Tibial nerve (tissue), 4 donors: Measurements from ENCODE around the gene ADSS1. TPM values are rescaled to one million over a fixed set of nuclear protein-coding genes. Genes with fewer than 3 reads are reported as not detected.
A peak's percentile ranks its signal among the peaks of the same experiment; 100 is the strongest.

Source experiments
- DNase-seq, 2 donors: peaks; one replicate each; pipeline ENCODE4 v3.0.0-alpha.2; 2019; ENCODE audit warnings: low spot score in 2 of 2
- H3K27ac ChIP-seq, 4 donors: fragments of 200-600 bp; sonication (generic) in 3 of 4; one replicate each; pipeline ENCODE4 v1.5.1; 2017 to 2019; ENCODE audit warnings: mild to moderate bottlenecking in 1 of 4
- H3K27me3 ChIP-seq, 2 donors: fragments of 200-600 bp; sonication (generic) in 1 of 2; one replicate each; pipeline versions ENCODE4 v1.5.1 to v1.6.0; 2017 to 2019
- H3K36me3 ChIP-seq, 3 donors: fragments of 200-600 bp; sonication (generic); one replicate each; pipeline ENCODE4 v1.5.1; 2018 to 2019
- H3K4me1 ChIP-seq, 4 donors: fragments of 200-600 bp; sonication (generic) in 3 of 4; one replicate each; pipeline ENCODE4 v1.5.1; 2017 to 2019
- H3K4me3 ChIP-seq, 4 donors: fragments of 200-600 bp; sonication (generic) in 3 of 4; one replicate each; pipeline ENCODE4 v1.5.1; 2017 to 2019; ENCODE audit warnings: mild to moderate bottlenecking in 1 of 4, moderate library complexity in 1 of 4
- H3K9me3 ChIP-seq, 4 donors: fragments of 200-600 bp; sonication (generic) in 3 of 4; one replicate each; pipeline ENCODE4 v1.5.1; 2017 to 2019
- CTCF ChIP-seq, 5 experiments: fragments of 200-600 bp in 3 of 5; fragments of 450-650 bp in 2 of 5; sonication (generic) in 3 of 5; IDR thresholded peaks; one replicate each; pipeline ENCODE4 v1.5.1; 2016 to 2019; ENCODE audit warnings: antibody characterized with exemption in 5 of 5, mild to moderate bottlenecking in 3 of 5, moderate library complexity in 2 of 5
- EP300 ChIP-seq, 2 donors: sonication (generic); formaldehyde crosslinking; IDR thresholded peaks; one replicate each; pipeline ENCODE4 v1.6.1; 2017; ENCODE audit warnings: antibody characterized with exemption in 2 of 2, mild to moderate bottlenecking in 1 of 2
- POLR2A ChIP-seq, 2 donors: fragments of 450-650 bp; IDR thresholded peaks; one replicate each; pipeline ENCODE4 v1.6.1; 2017; ENCODE audit warnings: antibody characterized with exemption in 2 of 2, mild to moderate bottlenecking in 2 of 2, moderate library complexity in 2 of 2
- WGBS, 2 donors: methylation state at CpG; one replicate each; pipeline ENCODE4 v1.1.5; 2018; 5-methylcytosine and 5-hydroxymethylcytosine counted together
- total RNA-seq, 4 donors: library from RNA; depleted of rRNA; stranded (reverse); fragments of >200 nt; gene quantifications; one replicate each; pipeline ENCODE4 v1.1.0, GENCODE V29; 2016

Gene ADSS1
- total RNA-seq, 4 donors from 2014 or later = 4.8 to 11.4 (median 6.3) TPM

GRCh38 chr14:104734601-104734990 lies 10.6 kb downstream of the ADSS1 start:
- Histone ChIP-seq H3K27ac (peak overlapping the region; percentile 62 to 92 (median 86)), H3K4me3 (no peak overlapping the region), H3K36me3 (peaks cover 0 to 7% (median 0%) of the 10 kb centered on the region in 3 donors), H3K4me1 (peaks cover 0 to 56% (median 43%) of the 10 kb centered on the region in 4 donors), H3K9me3 (no peaks in the 10 kb centered on the region), H3K27me3 (no peaks in the 10 kb centered on the region)
- TF ChIP-seq POLR2A (IDR thresholded peaks at IDR 0.05) = no peak
- no peak for TF ChIP-seq EP300 (IDR thresholded peaks at IDR 0.05)
- no peak for TF ChIP-seq CTCF (IDR thresholded peaks at IDR 0.05)
- no peak for DNase-seq
- WGBS, 2 donors = 94% methylated on average over 5 to 6 of the region's 9 CpGs

- H3K27ac ChIP-seq = peak overlapping the region; percentile 62 to 92 (median 86)
- no peaks in the 10 kb centered on the region for H3K27me3 ChIP-seq
- no peak overlapping the region for H3K4me3 ChIP-seq
- WGBS, 2 donors = 77 to 81% methylated on average over 29 of the region's 31 CpGs
- H3K36me3 ChIP-seq = peaks cover 0 to 10% (median 0%) of the 10 kb centered on the region in 3 donors
- peaks cover 0 to 56% (median 43%) of the 10 kb centered on the region in 4 donors for H3K4me1 ChIP-seq
- DNase-seq = no peak
- H3K9me3 ChIP-seq = no peaks in the 10 kb centered on the region
- TF ChIP-seq CTCF (IDR thresholded peaks at IDR 0.05) = no peak
- no peak for TF ChIP-seq EP300 (IDR thresholded peaks at IDR 0.05)
- TF ChIP-seq POLR2A (IDR thresholded peaks at IDR 0.05) = no peak
Observed at GRCh38 chr14:104734991-104735779, 11.2 kb downstream of the ADSS1 start.

- peak; percentile 78 to 80 for DNase-seq
- Histone ChIP-seq H3K36me3 (peaks cover 0 to 14% (median 0%) of the 10 kb centered on the region in 3 donors), H3K4me1 (peaks cover 0 to 56% (median 43%) of the 10 kb centered on the region in 4 donors), H3K4me3 (no peak overlapping the region), H3K27me3 (no peaks in the 10 kb centered on the region), H3K9me3 (no peaks in the 10 kb centered on the region), H3K27ac (peak overlapping the region; percentile 62 to 92 (median 86))
- 29 to 52% methylated on average over 13 to 24 of the region's 26 CpGs for WGBS, 2 donors
- peak; percentile 98 to 99 for TF ChIP-seq EP300 (IDR thresholded peaks at IDR 0.05)
- no peak for TF ChIP-seq POLR2A (IDR thresholded peaks at IDR 0.05)
- peak in 1 of 5 experiments; percentile 19 for TF ChIP-seq CTCF (IDR thresholded peaks at IDR 0.05)
Observed at GRCh38 chr14:104735830-104736642, 12.0 kb downstream of the ADSS1 start.

- H3K36me3 ChIP-seq = peaks cover 0 to 22% (median 0%) of the 10 kb centered on the region in 3 donors
- no peak for TF ChIP-seq POLR2A (IDR thresholded peaks at IDR 0.05)
- no peak for TF ChIP-seq CTCF (IDR thresholded peaks at IDR 0.05)
- no peak for TF ChIP-seq EP300 (IDR thresholded peaks at IDR 0.05)
- no peaks in the 10 kb centered on the region for H3K27me3 ChIP-seq
- 90 to 92% methylated on average over 16 to 18 of the region's 18 CpGs for whole genome bisulfite sequencing, 2 donors
- H3K27ac ChIP-seq = peak overlapping the region in 1 of 4 donors; percentile 91
- peaks cover 0 to 33% (median 27%) of the 10 kb centered on the region in 4 donors for H3K4me1 ChIP-seq
- no peak overlapping the region for H3K4me3 ChIP-seq
- DNase-seq = no peak
- no peaks in the 10 kb centered on the region for H3K9me3 ChIP-seq
Observed at GRCh38 chr14:104738375-104739019, 14.5 kb downstream of the ADSS1 start.
